Measurements from ENCODE around the gene GALNT16. TPM values are rescaled to one million over a fixed set of nuclear protein-coding genes. Genes with fewer than 3 reads are reported as not detected.

GALNT16 gene
- total RNA-seq, 4 donors from 2014 or later, result 3.7 to 16.2 (median 6.7) TPM

GRCh38 chr14:69280746-69281291, 20.9 kb downstream of the GALNT16 start:
- H3K4me1 ChIP-seq, result no peaks in the 10 kb centered on the region
- H3K9me3 ChIP-seq, result no peaks in the 10 kb centered on the region
- ATAC-seq, result no peak
- no peak overlapping the region for H3K4me3 ChIP-seq
- H3K36me3 ChIP-seq, result no peaks in the 10 kb centered on the region
- no peak overlapping the region for H3K27ac ChIP-seq
- WGBS, 2 donors (ENCODE audit: low coverage in 1 of 2), result 86 to 100% methylated on average over 2 to 7 of the region's 9 CpGs
- TF ChIP-seq POLR2AphosphoS5 (IDR thresholded peaks at IDR 0.05), result no peak
- TF ChIP-seq EP300 (IDR thresholded peaks at IDR 0.05), result no peak
- no peak for TF ChIP-seq CTCF (IDR thresholded peaks at IDR 0.05)
- no peak for TF ChIP-seq POLR2A (IDR thresholded peaks at IDR 0.05)
- no peaks in the 10 kb centered on the region for H3K27me3 ChIP-seq

GRCh38 chr14:69281450-69282169, 21.7 kb downstream of the GALNT16 start:
- Histone ChIP-seq H3K4me1 (no peaks in the 10 kb centered on the region), H3K36me3 (no peaks in the 10 kb centered on the region), H3K4me3 (no peak overlapping the region), H3K9me3 (no peaks in the 10 kb centered on the region), H3K27me3 (no peaks in the 10 kb centered on the region), H3K27ac (no peak overlapping the region)
- ATAC-seq, result no peak
- 80 to 87% methylated on average over 3 to 8 of the region's 10 CpGs for WGBS, 2 donors (ENCODE audit: low coverage in 1 of 2)
- TF ChIP-seq EP300 (IDR thresholded peaks at IDR 0.05), result no peak
- no peak for TF ChIP-seq POLR2A (IDR thresholded peaks at IDR 0.05)
- TF ChIP-seq CTCF (IDR thresholded peaks at IDR 0.05), result no peak
- TF ChIP-seq POLR2AphosphoS5 (IDR thresholded peaks at IDR 0.05), result no peak

- no peaks in the 10 kb centered on the region for H3K36me3 ChIP-seq
- no peak overlapping the region for H3K4me3 ChIP-seq
- WGBS, 2 donors (ENCODE audit: low coverage in 1 of 2), result 98 to 100% methylated on average over 2 to 5 of the region's 6 CpGs
- peaks cover 0 to 8% (median 3%) of the 10 kb centered on the region in 3 donors for H3K4me1 ChIP-seq
- TF ChIP-seq POLR2A (IDR thresholded peaks at IDR 0.05) (no peak), POLR2AphosphoS5 (IDR thresholded peaks at IDR 0.05) (no peak), EP300 (IDR thresholded peaks at IDR 0.05) (no peak), CTCF (IDR thresholded peaks at IDR 0.05) (no peak)
- H3K9me3 ChIP-seq, result no peaks in the 10 kb centered on the region
- H3K27me3 ChIP-seq, result no peaks in the 10 kb centered on the region
- ATAC-seq, result no peak
- no peak overlapping the region for H3K27ac ChIP-seq
These were observed 22.5 kb downstream of the GALNT16 start for GRCh38 chr14:69282448-69282847.

GRCh38 chr14:69284170-69284569, 24.2 kb downstream of the GALNT16 start:
- peaks cover 0 to 22% (median 3%) of the 10 kb centered on the region in 3 donors for H3K4me1 ChIP-seq
- no peaks in the 10 kb centered on the region for H3K9me3 ChIP-seq
- H3K4me3 ChIP-seq, result no peak overlapping the region
- H3K36me3 ChIP-seq, result no peaks in the 10 kb centered on the region
- H3K27me3 ChIP-seq, result no peaks in the 10 kb centered on the region
- no peak for ATAC-seq
- no peak overlapping the region for H3K27ac ChIP-seq
- TF ChIP-seq EP300 (IDR thresholded peaks at IDR 0.05), result no peak
- TF ChIP-seq CTCF (IDR thresholded peaks at IDR 0.05), result no peak
- no peak for TF ChIP-seq POLR2AphosphoS5 (IDR thresholded peaks at IDR 0.05)
- TF ChIP-seq POLR2A (IDR thresholded peaks at IDR 0.05), result no peak
- 67 to 85% methylated on average over 1 to 4 of the region's 9 CpGs for WGBS, 2 donors (ENCODE audit: low coverage in 1 of 2)
